HCT116 (cell line): ENCODE results near the gene TSPAN15. TPM values are rescaled to one million over a fixed set of nuclear protein-coding genes. Genes with fewer than 3 reads are reported as not detected.

ENCODE experiments used
- ATAC-seq: fragments of 200-7000 bp; cut with Tn5 transposase; 2 replicates; pipeline ENCODE4 v1.9.1; 2020; ENCODE audit warnings: mild to moderate bottlenecking, moderate library complexity
- BruUV-seq: library from RNA; stranded (reverse); fragments of 400-500 nt; replicated peaks from 2 replicates; lab custom pipeline; 2021; lab: Mats Ljungman, UMichigan
- CTCF ChIA-PET: fragments of 300-600 bp; sonication (Branson Sonifier 250); formaldehyde crosslinking; loops from one replicate; lab custom pipeline; 2021; ENCODE audit warnings: antibody characterized with exemption; lab: Charles Lee
- POLR2A ChIA-PET: fragments of 300-600, 350-600 bp; sonication (Branson Sonifier 250); formaldehyde crosslinking; loops from one replicate; lab custom pipeline; 2021; ENCODE audit warnings: antibody characterized with exemption; lab: Charles Lee
- RAD21 ChIA-PET, 2 experiments: fragments of 300-600 bp; sonication (Branson Sonifier 250); formaldehyde crosslinking; loops; one replicate each; lab custom pipeline; 2023; ENCODE audit warnings: low total read pairs in 2 of 2; ENCODE audit not compliant: uncharacterized antibody in 2 of 2, unreplicated experiment in 2 of 2, low non-redundant PET in 1 of 2; lab: Charles Lee
- DNase-seq: peaks from one replicate; pipeline ENCODE4 v3.0.0-alpha.2; 2010; ENCODE audit warnings: low read depth, low spot score
- H2AFZ ChIP-seq: fragments of 200-600 bp; shearing (Covaris generic), sonication (generic); 2 replicates; pipeline ENCODE4 v1.6.1; 2017; ENCODE audit warnings: low read depth, mixed run types, mixed read lengths, antibody characterized with exemption, low read length; ENCODE audit not compliant: poor library complexity, severe bottlenecking
- H3K27ac ChIP-seq: 2 replicates; pipeline ENCODE4 v1.5.1; 2012; ENCODE audit warnings: low read depth, low read length
- H3K27me3 ChIP-seq: fragments of 200-600 bp; sonication (generic); 2 replicates; pipeline ENCODE4 v1.6.1; 2016; ENCODE audit warnings: mixed run types, low read length, mixed read lengths; ENCODE audit not compliant: insufficient read depth
- H3K36me3 ChIP-seq, 2 experiments: fragments of 200-500 bp in 1 of 2; fragments of 200-600 bp in 1 of 2; sonication (Bioruptor generic) in 1 of 2; sonication (generic) in 1 of 2; 2 replicates each; pipeline versions ENCODE4 v1.5.1 to v1.6.1; 2014 to 2016; ENCODE audit warnings: low read length in 2 of 2, inconsistent platforms in 1 of 2, mixed read lengths in 1 of 2, mixed run types in 1 of 2; ENCODE audit not compliant: insufficient read depth in 2 of 2, control insufficient read depth in 1 of 2
- H3K4me1 ChIP-seq, 2 experiments: fragments of 200-600 bp in 1 of 2; sonication (generic) in 1 of 2; 2 replicates each; pipeline versions ENCODE4 v1.5.1 to v1.6.1; 2012 to 2017; ENCODE audit warnings: low read length in 2 of 2, inconsistent platforms in 1 of 2, mild to moderate bottlenecking in 1 of 2, mixed read lengths in 1 of 2, mixed run types in 1 of 2, moderate library complexity in 1 of 2; ENCODE audit not compliant: insufficient read depth in 2 of 2, control insufficient read depth in 1 of 2
- H3K4me2 ChIP-seq: fragments of 200-600 bp; sonication (generic); 2 replicates; pipeline ENCODE4 v1.6.1; 2017; ENCODE audit warnings: mixed run types, low read length, mixed read lengths
- H3K4me3 ChIP-seq, 2 experiments: fragments of 200-600 bp in 1 of 2; sonication (generic) in 1 of 2; replicated peaks in 1 of 2; 2 replicates each; pipeline ENCODE4 v1.5.1; 2011 to 2016; ENCODE audit warnings: low read length in 2 of 2, control low read depth in 1 of 2, low read depth in 1 of 2, mild to moderate bottlenecking in 1 of 2, mixed read lengths in 1 of 2, mixed run types in 1 of 2
- H3K79me2 ChIP-seq: fragments of 200-600 bp; sonication (generic); 2 replicates; pipeline ENCODE4 v1.6.1; 2017; ENCODE audit warnings: mild to moderate bottlenecking, mixed run types, low read length, moderate library complexity, mixed read lengths; ENCODE audit not compliant: insufficient read depth
- H3K9ac ChIP-seq: fragments of 200-600 bp; sonication (generic); 2 replicates; pipeline ENCODE4 v1.6.1; 2016; ENCODE audit warnings: low read length, mixed read lengths
- H3K9me2 ChIP-seq: fragments of 200-600 bp; sonication (generic), shearing (Covaris generic); 2 replicates; pipeline ENCODE4 v1.6.1; 2017; ENCODE audit warnings: mixed run types, mild to moderate bottlenecking, moderate library complexity; ENCODE audit not compliant: insufficient read depth
- H3K9me3 ChIP-seq, 2 experiments: fragments of 200-500 bp in 1 of 2; fragments of 200-600 bp in 1 of 2; sonication (Bioruptor generic) in 1 of 2; sonication (generic) in 1 of 2; 2 replicates each; pipeline ENCODE4 v1.6.1; 2014 to 2017; ENCODE audit warnings: low read length in 2 of 2, mixed read lengths in 2 of 2, inconsistent platforms in 1 of 2, low read depth in 1 of 2, mild to moderate bottlenecking in 1 of 2, mixed run types in 1 of 2, moderate library complexity in 1 of 2; ENCODE audit not compliant: control insufficient read depth in 1 of 2, insufficient read depth in 1 of 2
- H4K20me1 ChIP-seq: fragments of 200-600 bp; sonication (generic), shearing (Covaris generic); 2 replicates; pipeline ENCODE4 v1.6.1; 2017; ENCODE audit warnings: mixed run types, mild to moderate bottlenecking, moderate library complexity; ENCODE audit not compliant: insufficient read depth
- CBX3 ChIP-seq: IDR thresholded peaks from 2 replicates; pipeline ENCODE4 v1.6.1; 2012; ENCODE audit warnings: low read depth
- CEBPB ChIP-seq: IDR thresholded peaks from 2 replicates; pipeline ENCODE4 v1.6.1; 2012; ENCODE audit warnings: low read depth
- EZH2 ChIP-seq: fragments of 200-600 bp; sonication (generic); IDR thresholded peaks from 2 replicates; pipeline ENCODE4 v1.6.1; 2017; ENCODE audit warnings: antibody characterized with exemption, mixed run types
- JUND ChIP-seq: IDR thresholded peaks from 2 replicates; pipeline ENCODE4 v1.6.1; 2012
- POLR2AphosphoS5 ChIP-seq: IDR thresholded peaks from 2 replicates; pipeline ENCODE4 v1.6.1; 2011; ENCODE audit warnings: mild to moderate bottlenecking, low read depth, low read length, moderate library complexity
- RAD21 ChIP-seq: IDR thresholded peaks from 2 replicates; pipeline ENCODE4 v1.6.1; 2012; ENCODE audit warnings: low read depth, mild to moderate bottlenecking
- SIN3A ChIP-seq: IDR thresholded peaks from 2 replicates; pipeline ENCODE4 v1.6.1; 2012; ENCODE audit warnings: low read depth
- SP1 ChIP-seq: IDR thresholded peaks from 2 replicates; pipeline ENCODE4 v1.6.1; 2012; ENCODE audit warnings: low read depth
- SRF ChIP-seq: IDR thresholded peaks from 2 replicates; pipeline ENCODE4 v1.6.1; 2012; ENCODE audit warnings: low read depth
- ZFX ChIP-seq: fragments of 450-650 bp; IDR thresholded peaks from 2 replicates; pipeline ENCODE4 v1.6.1; 2017
- ZNF274 ChIP-seq: fragments of 200-500 bp; sonication (Bioruptor generic); IDR thresholded peaks from 2 replicates; pipeline ENCODE4 v1.6.1; 2014; ENCODE audit warnings: mild to moderate bottlenecking, low read depth, low read length, inconsistent platforms
- intact Hi-C: fragments of 100-400 bp; cut with micrococcal nuclease; formaldehyde crosslinking; loops from 2 replicates; pipeline ENCODE4 v1.10.0; 2022
- total RNA-seq: library from RNA; stranded (reverse); gene quantifications from one replicate; pipeline ENCODE4 v1.2.1, GENCODE V29; 2021; ENCODE audit not compliant: unreplicated experiment
- TF ChIP-seq, protein P1 (sequence below): IDR thresholded peaks from 2 replicates; pipeline ENCODE4 v1.6.1; 2012
- TF ChIP-seq, protein P2 (sequence below): IDR thresholded peaks from 2 replicates; pipeline ENCODE4 v1.6.1; 2012
- TF ChIP-seq, protein P3 (sequence below): IDR thresholded peaks from 2 replicates; pipeline ENCODE4 v1.6.1; 2011; ENCODE audit warnings: mild to moderate bottlenecking, low read length, moderate library complexity; ENCODE audit not compliant: insufficient replicate concordance; ENCODE audit errors: extremely low read depth
- TF ChIP-seq, protein P4 (sequence below), 3 experiments: fragments of 200-600 bp in 1 of 3; sonication (generic) in 1 of 3; IDR thresholded peaks in 2 of 3; conservative IDR thresholded peaks in 1 of 3; 2 replicates each; pipeline ENCODE4 v1.5.1; 2012 to 2017; ENCODE audit warnings: low read depth in 2 of 3, low read length in 2 of 3, antibody characterized with exemption in 1 of 3, borderline replicate concordance in 1 of 3, control low read depth in 1 of 3, mild to moderate bottlenecking in 1 of 3, mixed read lengths in 1 of 3, mixed run types in 1 of 3, moderate library complexity in 1 of 3; ENCODE audit not compliant: insufficient read depth in 1 of 3

Gene TSPAN15
- total RNA-seq, 1 experiment from 2014 or later: 16.0 TPM

DNA sequence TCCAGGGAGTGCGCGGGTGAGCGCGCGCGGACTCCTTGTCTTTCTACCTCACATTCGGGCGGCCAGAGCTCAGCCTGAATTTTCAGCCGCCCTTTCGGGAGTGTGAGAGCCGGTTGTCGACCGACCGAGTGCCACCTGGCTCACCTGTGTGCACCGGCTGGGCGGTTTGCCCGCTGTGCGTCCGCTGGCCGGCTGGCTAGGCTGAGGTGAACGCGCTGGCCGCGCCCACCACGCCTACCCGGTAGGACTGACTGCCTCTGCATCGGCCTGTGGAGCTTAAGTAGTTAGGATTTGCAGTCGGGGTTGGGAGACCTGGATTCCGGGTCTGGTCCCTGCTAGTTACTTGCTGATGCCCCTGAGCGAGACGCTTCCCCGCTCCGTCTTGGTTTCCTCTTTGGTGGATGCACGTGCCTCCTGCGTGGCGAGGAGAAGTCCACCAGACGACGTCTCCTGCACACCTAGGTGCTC lies 553 bp downstream of the TSPAN15 start:
- no peak for DNase-seq
- Histone ChIP-seq H4K20me1 (no peaks in the 10 kb centered on the region), H3K4me1 (peaks cover 35 to 64% of the 10 kb centered on the region in 2 experiments), H2AFZ (no peak overlapping the region), H3K9me2 (no peaks in the 10 kb centered on the region), H3K4me3 (peak overlapping the region; percentile 73 to 82), H3K9ac (peak overlapping the region; percentile 68), H3K4me2 (peak overlapping the region; percentile 95), H3K9me3 (no peaks in the 10 kb centered on the region), H3K79me2 (0 out of 2 replicates have a peak, but pooled peaks cover 4% of the 10 kb centered on the region), H3K27ac (peak overlapping the region; percentile 45; the same call in 1 of the 2 replicates), H3K27me3 (no peaks in the 10 kb centered on the region), H3K36me3 (no peaks in the 10 kb centered on the region)
- TF ChIP-seq, protein P1, sequence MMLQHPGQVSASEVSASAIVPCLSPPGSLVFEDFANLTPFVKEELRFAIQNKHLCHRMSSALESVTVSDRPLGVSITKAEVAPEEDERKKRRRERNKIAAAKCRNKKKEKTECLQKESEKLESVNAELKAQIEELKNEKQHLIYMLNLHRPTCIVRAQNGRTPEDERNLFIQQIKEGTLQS: no peak
- TF ChIP-seq, protein P2, sequence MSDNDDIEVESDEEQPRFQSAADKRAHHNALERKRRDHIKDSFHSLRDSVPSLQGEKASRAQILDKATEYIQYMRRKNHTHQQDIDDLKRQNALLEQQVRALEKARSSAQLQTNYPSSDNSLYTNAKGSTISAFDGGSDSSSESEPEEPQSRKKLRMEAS: 0 out of 2 replicates have a peak, but pooled peaks have one; percentile 11
- peak; percentile 18; the same call in 1 of the 2 replicates for TF ChIP-seq SIN3A
- TF ChIP-seq CBX3: no peak
- intact Hi-C loops: loop anchor here (10.0 kb wide), 1 partner anchor 53 kb away; no protein-coding TSS in a partner anchor
- CTCF ChIA-PET: interaction anchor here (1.1 to 4.1 kb wide), 2 partner anchors 13 to 56 kb away, joined by 3 to 21 read pairs; no protein-coding TSS in a partner anchor
- POLR2A ChIA-PET: no interaction called here
- BruUV-seq: no TSS peak
- ATAC-seq: peak; percentile 47
- RAD21 ChIA-PET: no interaction called here

DNA sequence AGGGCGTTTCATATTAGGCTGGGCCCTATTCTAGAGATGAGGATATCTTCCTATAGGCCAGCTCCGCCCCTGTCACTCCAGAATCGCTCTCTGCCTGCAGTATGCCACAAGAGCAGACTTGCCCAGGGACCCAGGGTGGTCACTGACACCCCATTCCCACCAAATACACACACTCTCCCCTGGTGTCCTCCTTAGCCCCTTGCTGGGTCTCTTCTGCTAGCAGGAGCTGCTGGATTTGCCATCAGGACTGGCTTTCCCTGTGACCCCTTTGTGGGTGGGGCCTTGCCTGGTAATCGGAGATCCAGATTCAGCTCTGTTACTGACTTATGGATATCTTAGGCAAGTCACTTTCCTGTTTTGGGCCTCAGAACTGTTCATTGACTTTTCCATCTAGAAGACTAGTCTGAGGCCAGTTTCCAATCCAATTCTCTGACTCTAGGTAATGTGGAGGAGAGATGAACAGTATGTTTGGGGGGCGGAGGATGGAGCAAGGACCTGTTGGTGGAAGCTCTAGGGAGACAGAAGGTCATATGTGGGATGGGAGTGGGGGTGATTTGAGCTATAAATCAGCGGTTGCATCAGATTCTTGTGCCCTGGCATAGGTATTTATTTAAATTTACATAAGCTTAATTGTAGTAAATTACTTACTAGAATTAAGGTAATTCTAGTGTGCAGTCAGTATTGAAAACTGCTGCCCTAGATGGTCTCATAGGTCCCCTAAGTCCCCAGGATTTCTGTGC lies 1.6 kb downstream of the TSPAN15 start:
- no peak for ATAC-seq
- no peak overlapping the region for H3K27ac ChIP-seq
- H3K4me2 ChIP-seq: peak overlapping the region; percentile 95
- no peak for DNase-seq
- no peak overlapping the region for H2AFZ ChIP-seq
- intact Hi-C loops: loop anchor here (10.0 kb wide), 1 partner anchor 52 kb away; no protein-coding TSS in a partner anchor
- peaks cover 4% of the 10 kb centered on the region; the same call in 1 of the 2 replicates for H3K79me2 ChIP-seq
- H3K9ac ChIP-seq: no peak overlapping the region
- ChIA-PET POLR2A (no interaction called here), RAD21 (no interaction called here), CTCF (no interaction called here)
- no peaks in the 10 kb centered on the region for H3K9me2 ChIP-seq
- H3K9me3 ChIP-seq: no peaks in the 10 kb centered on the region
- H3K27me3 ChIP-seq: no peaks in the 10 kb centered on the region
- peaks cover 39 to 64% of the 10 kb centered on the region in 2 experiments for H3K4me1 ChIP-seq
- peak overlapping the region in 1 of 2 experiments; percentile 82; a peak in 1 of 4 replicates for H3K4me3 ChIP-seq
- no peaks in the 10 kb centered on the region for H4K20me1 ChIP-seq
- BruUV-seq: no TSS peak
- 0 out of 4 replicates have a peak, but pooled peaks cover 0 to 3% of the 10 kb centered on the region in 2 experiments for H3K36me3 ChIP-seq
- TF ChIP-seq ZFX: no peak
- no peak for TF ChIP-seq SRF
- TF ChIP-seq, protein P3, sequence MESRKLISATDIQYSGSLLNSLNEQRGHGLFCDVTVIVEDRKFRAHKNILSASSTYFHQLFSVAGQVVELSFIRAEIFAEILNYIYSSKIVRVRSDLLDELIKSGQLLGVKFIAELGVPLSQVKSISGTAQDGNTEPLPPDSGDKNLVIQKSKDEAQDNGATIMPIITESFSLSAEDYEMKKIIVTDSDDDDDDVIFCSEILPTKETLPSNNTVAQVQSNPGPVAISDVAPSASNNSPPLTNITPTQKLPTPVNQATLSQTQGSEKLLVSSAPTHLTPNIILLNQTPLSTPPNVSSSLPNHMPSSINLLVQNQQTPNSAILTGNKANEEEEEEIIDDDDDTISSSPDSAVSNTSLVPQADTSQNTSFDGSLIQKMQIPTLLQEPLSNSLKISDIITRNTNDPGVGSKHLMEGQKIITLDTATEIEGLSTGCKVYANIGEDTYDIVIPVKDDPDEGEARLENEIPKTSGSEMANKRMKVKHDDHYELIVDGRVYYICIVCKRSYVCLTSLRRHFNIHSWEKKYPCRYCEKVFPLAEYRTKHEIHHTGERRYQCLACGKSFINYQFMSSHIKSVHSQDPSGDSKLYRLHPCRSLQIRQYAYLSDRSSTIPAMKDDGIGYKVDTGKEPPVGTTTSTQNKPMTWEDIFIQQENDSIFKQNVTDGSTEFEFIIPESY: no peak
- TF ChIP-seq EZH2: no peak
- TF ChIP-seq CEBPB: no peak
- no peak for TF ChIP-seq SP1
- TF ChIP-seq RAD21: no peak
- TF ChIP-seq, protein P4, sequence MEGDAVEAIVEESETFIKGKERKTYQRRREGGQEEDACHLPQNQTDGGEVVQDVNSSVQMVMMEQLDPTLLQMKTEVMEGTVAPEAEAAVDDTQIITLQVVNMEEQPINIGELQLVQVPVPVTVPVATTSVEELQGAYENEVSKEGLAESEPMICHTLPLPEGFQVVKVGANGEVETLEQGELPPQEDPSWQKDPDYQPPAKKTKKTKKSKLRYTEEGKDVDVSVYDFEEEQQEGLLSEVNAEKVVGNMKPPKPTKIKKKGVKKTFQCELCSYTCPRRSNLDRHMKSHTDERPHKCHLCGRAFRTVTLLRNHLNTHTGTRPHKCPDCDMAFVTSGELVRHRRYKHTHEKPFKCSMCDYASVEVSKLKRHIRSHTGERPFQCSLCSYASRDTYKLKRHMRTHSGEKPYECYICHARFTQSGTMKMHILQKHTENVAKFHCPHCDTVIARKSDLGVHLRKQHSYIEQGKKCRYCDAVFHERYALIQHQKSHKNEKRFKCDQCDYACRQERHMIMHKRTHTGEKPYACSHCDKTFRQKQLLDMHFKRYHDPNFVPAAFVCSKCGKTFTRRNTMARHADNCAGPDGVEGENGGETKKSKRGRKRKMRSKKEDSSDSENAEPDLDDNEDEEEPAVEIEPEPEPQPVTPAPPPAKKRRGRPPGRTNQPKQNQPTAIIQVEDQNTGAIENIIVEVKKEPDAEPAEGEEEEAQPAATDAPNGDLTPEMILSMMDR (IDR thresholded peaks at IDR 0.05 in 2 of 3, conservative IDR thresholded peaks at IDR 0.05 in 1 of 3; ENCODE audit: borderline replicate concordance in 1 of 3, insufficient read depth in 1 of 3, low read depth in 2 of 3, low read length in 2 of 3): no peak
- no peak for TF ChIP-seq POLR2AphosphoS5
- no peak for TF ChIP-seq SIN3A
- TF ChIP-seq ZNF274: no peak
- no peak for TF ChIP-seq JUND
